HCT116 (cell line): ENCODE measurements around the gene DIP2B. TPM values are rescaled to one million over a fixed set of nuclear protein-coding genes. Genes with fewer than 3 reads are reported as not detected.

Experiments
- ATAC-seq: fragments of 200-7000 bp; cut with Tn5 transposase; 2 replicates; pipeline ENCODE4 v1.9.1; 2020; ENCODE audit warnings: mild to moderate bottlenecking, moderate library complexity
- BruUV-seq: library from RNA; stranded (reverse); fragments of 400-500 nt; replicated peaks from 2 replicates; lab custom pipeline; 2021; lab: Mats Ljungman, UMichigan
- CTCF ChIA-PET: fragments of 300-600 bp; sonication (Branson Sonifier 250); formaldehyde crosslinking; loops from one replicate; lab custom pipeline; 2021; ENCODE audit warnings: antibody characterized with exemption; lab: Charles Lee
- POLR2A ChIA-PET: fragments of 300-600, 350-600 bp; sonication (Branson Sonifier 250); formaldehyde crosslinking; loops from one replicate; lab custom pipeline; 2021; ENCODE audit warnings: antibody characterized with exemption; lab: Charles Lee
- RAD21 ChIA-PET, 2 experiments: fragments of 300-600 bp; sonication (Branson Sonifier 250); formaldehyde crosslinking; loops; one replicate each; lab custom pipeline; 2023; ENCODE audit warnings: low total read pairs in 2 of 2; ENCODE audit not compliant: uncharacterized antibody in 2 of 2, unreplicated experiment in 2 of 2, low non-redundant PET in 1 of 2; lab: Charles Lee
- DNase-seq: peaks from one replicate; pipeline ENCODE4 v3.0.0-alpha.2; 2010; ENCODE audit warnings: low read depth, low spot score
- H2AFZ ChIP-seq: fragments of 200-600 bp; shearing (Covaris generic), sonication (generic); 2 replicates; pipeline ENCODE4 v1.6.1; 2017; ENCODE audit warnings: low read depth, mixed run types, mixed read lengths, antibody characterized with exemption, low read length; ENCODE audit not compliant: poor library complexity, severe bottlenecking
- H3K27ac ChIP-seq: 2 replicates; pipeline ENCODE4 v1.5.1; 2012; ENCODE audit warnings: low read depth, low read length
- H3K27me3 ChIP-seq: fragments of 200-600 bp; sonication (generic); 2 replicates; pipeline ENCODE4 v1.6.1; 2016; ENCODE audit warnings: mixed run types, low read length, mixed read lengths; ENCODE audit not compliant: insufficient read depth
- H3K36me3 ChIP-seq, 2 experiments: fragments of 200-500 bp in 1 of 2; fragments of 200-600 bp in 1 of 2; sonication (Bioruptor generic) in 1 of 2; sonication (generic) in 1 of 2; 2 replicates each; pipeline versions ENCODE4 v1.5.1 to v1.6.1; 2014 to 2016; ENCODE audit warnings: low read length in 2 of 2, inconsistent platforms in 1 of 2, mixed read lengths in 1 of 2, mixed run types in 1 of 2; ENCODE audit not compliant: insufficient read depth in 2 of 2, control insufficient read depth in 1 of 2
- H3K4me1 ChIP-seq, 2 experiments: fragments of 200-600 bp in 1 of 2; sonication (generic) in 1 of 2; 2 replicates each; pipeline versions ENCODE4 v1.5.1 to v1.6.1; 2012 to 2017; ENCODE audit warnings: low read length in 2 of 2, inconsistent platforms in 1 of 2, mild to moderate bottlenecking in 1 of 2, mixed read lengths in 1 of 2, mixed run types in 1 of 2, moderate library complexity in 1 of 2; ENCODE audit not compliant: insufficient read depth in 2 of 2, control insufficient read depth in 1 of 2
- H3K4me2 ChIP-seq: fragments of 200-600 bp; sonication (generic); 2 replicates; pipeline ENCODE4 v1.6.1; 2017; ENCODE audit warnings: mixed run types, low read length, mixed read lengths
- H3K4me3 ChIP-seq, 2 experiments: fragments of 200-600 bp in 1 of 2; sonication (generic) in 1 of 2; replicated peaks in 1 of 2; 2 replicates each; pipeline ENCODE4 v1.5.1; 2011 to 2016; ENCODE audit warnings: low read length in 2 of 2, control low read depth in 1 of 2, low read depth in 1 of 2, mild to moderate bottlenecking in 1 of 2, mixed read lengths in 1 of 2, mixed run types in 1 of 2
- H3K79me2 ChIP-seq: fragments of 200-600 bp; sonication (generic); 2 replicates; pipeline ENCODE4 v1.6.1; 2017; ENCODE audit warnings: mild to moderate bottlenecking, mixed run types, low read length, moderate library complexity, mixed read lengths; ENCODE audit not compliant: insufficient read depth
- H3K9ac ChIP-seq: fragments of 200-600 bp; sonication (generic); 2 replicates; pipeline ENCODE4 v1.6.1; 2016; ENCODE audit warnings: low read length, mixed read lengths
- H3K9me2 ChIP-seq: fragments of 200-600 bp; sonication (generic), shearing (Covaris generic); 2 replicates; pipeline ENCODE4 v1.6.1; 2017; ENCODE audit warnings: mixed run types, mild to moderate bottlenecking, moderate library complexity; ENCODE audit not compliant: insufficient read depth
- H3K9me3 ChIP-seq, 2 experiments: fragments of 200-500 bp in 1 of 2; fragments of 200-600 bp in 1 of 2; sonication (Bioruptor generic) in 1 of 2; sonication (generic) in 1 of 2; 2 replicates each; pipeline ENCODE4 v1.6.1; 2014 to 2017; ENCODE audit warnings: low read length in 2 of 2, mixed read lengths in 2 of 2, inconsistent platforms in 1 of 2, low read depth in 1 of 2, mild to moderate bottlenecking in 1 of 2, mixed run types in 1 of 2, moderate library complexity in 1 of 2; ENCODE audit not compliant: control insufficient read depth in 1 of 2, insufficient read depth in 1 of 2
- H4K20me1 ChIP-seq: fragments of 200-600 bp; sonication (generic), shearing (Covaris generic); 2 replicates; pipeline ENCODE4 v1.6.1; 2017; ENCODE audit warnings: mixed run types, mild to moderate bottlenecking, moderate library complexity; ENCODE audit not compliant: insufficient read depth
- CBX3 ChIP-seq: IDR thresholded peaks from 2 replicates; pipeline ENCODE4 v1.6.1; 2012; ENCODE audit warnings: low read depth
- CEBPB ChIP-seq: IDR thresholded peaks from 2 replicates; pipeline ENCODE4 v1.6.1; 2012; ENCODE audit warnings: low read depth
- CTCF ChIP-seq, 3 experiments: fragments of 200-600 bp in 1 of 3; sonication (generic) in 1 of 3; IDR thresholded peaks in 2 of 3; conservative IDR thresholded peaks in 1 of 3; 2 replicates each; pipeline ENCODE4 v1.5.1; 2012 to 2017; ENCODE audit warnings: low read depth in 2 of 3, low read length in 2 of 3, antibody characterized with exemption in 1 of 3, borderline replicate concordance in 1 of 3, control low read depth in 1 of 3, mild to moderate bottlenecking in 1 of 3, mixed read lengths in 1 of 3, mixed run types in 1 of 3, moderate library complexity in 1 of 3; ENCODE audit not compliant: insufficient read depth in 1 of 3
- EGR1 ChIP-seq: IDR thresholded peaks from 2 replicates; pipeline ENCODE4 v1.6.1; 2012; ENCODE audit warnings: low read depth
- ELF1 ChIP-seq: IDR thresholded peaks from 2 replicates; pipeline ENCODE4 v1.6.1; 2012; ENCODE audit warnings: low read depth, borderline replicate concordance
- EZH2 ChIP-seq: fragments of 200-600 bp; sonication (generic); IDR thresholded peaks from 2 replicates; pipeline ENCODE4 v1.6.1; 2017; ENCODE audit warnings: antibody characterized with exemption, mixed run types
- FOSL1 ChIP-seq: IDR thresholded peaks from 2 replicates; pipeline ENCODE4 v1.6.1; 2012; ENCODE audit warnings: low read depth
- JUND ChIP-seq: IDR thresholded peaks from 2 replicates; pipeline ENCODE4 v1.6.1; 2012
- MAX ChIP-seq: IDR thresholded peaks from 2 replicates; pipeline ENCODE4 v1.6.1; 2012
- POLR2A ChIP-seq: IDR thresholded peaks from 2 replicates; pipeline ENCODE4 v1.7.0; 2011; ENCODE audit warnings: borderline replicate concordance; ENCODE audit not compliant: insufficient read depth, insufficient read length; ENCODE audit errors: extremely low read depth
- POLR2AphosphoS5 ChIP-seq: IDR thresholded peaks from 2 replicates; pipeline ENCODE4 v1.6.1; 2011; ENCODE audit warnings: mild to moderate bottlenecking, low read depth, low read length, moderate library complexity
- RAD21 ChIP-seq: IDR thresholded peaks from 2 replicates; pipeline ENCODE4 v1.6.1; 2012; ENCODE audit warnings: low read depth, mild to moderate bottlenecking
- SIN3A ChIP-seq: IDR thresholded peaks from 2 replicates; pipeline ENCODE4 v1.6.1; 2012; ENCODE audit warnings: low read depth
- SP1 ChIP-seq: IDR thresholded peaks from 2 replicates; pipeline ENCODE4 v1.6.1; 2012; ENCODE audit warnings: low read depth
- TCF7L2 ChIP-seq: IDR thresholded peaks from 2 replicates; pipeline ENCODE4 v1.7.0; 2011; ENCODE audit warnings: borderline replicate concordance, inconsistent platforms; ENCODE audit not compliant: insufficient read depth, insufficient read length; ENCODE audit errors: extremely low read depth
- ZFX ChIP-seq: fragments of 450-650 bp; IDR thresholded peaks from 2 replicates; pipeline ENCODE4 v1.6.1; 2017
- ZNF274 ChIP-seq: fragments of 200-500 bp; sonication (Bioruptor generic); IDR thresholded peaks from 2 replicates; pipeline ENCODE4 v1.6.1; 2014; ENCODE audit warnings: mild to moderate bottlenecking, low read depth, low read length, inconsistent platforms
- intact Hi-C: fragments of 100-400 bp; cut with micrococcal nuclease; formaldehyde crosslinking; loops from 2 replicates; pipeline ENCODE4 v1.10.0; 2022
- total RNA-seq: library from RNA; stranded (reverse); gene quantifications from one replicate; pipeline ENCODE4 v1.2.1, GENCODE V29; 2021; ENCODE audit not compliant: unreplicated experiment
- TF ChIP-seq, protein P1 (sequence below): IDR thresholded peaks from 2 replicates; pipeline ENCODE4 v1.6.1; 2012

Gene DIP2B
- total RNA-seq, 1 experiment from 2014 or later: 32.3 TPM

DNA sequence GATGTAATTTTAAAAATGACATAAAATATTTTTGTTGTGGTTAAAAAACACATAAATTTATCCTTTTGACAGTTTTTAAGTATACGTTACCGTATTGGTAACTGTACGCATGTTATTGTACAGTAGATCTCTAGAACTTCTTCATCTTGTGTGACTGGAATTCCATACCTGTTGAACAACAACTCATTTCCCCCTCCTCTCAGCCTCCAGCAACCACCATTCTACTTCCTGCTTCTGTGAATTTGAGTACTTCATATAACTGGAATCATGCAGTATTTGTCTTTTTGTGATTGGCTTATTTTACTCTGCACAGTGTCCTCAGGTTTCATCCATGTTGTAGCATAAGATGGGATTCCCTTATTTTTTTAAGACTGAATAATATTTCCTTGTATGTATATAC lies 145.5 kb downstream of the DIP2B start:
- Histone ChIP-seq H3K4me3 (no peak overlapping the region), H3K9ac (no peak overlapping the region), H3K9me2 (no peaks in the 10 kb centered on the region), H3K27me3 (no peaks in the 10 kb centered on the region), H3K4me2 (no peak overlapping the region), H3K27ac (no peak overlapping the region), H4K20me1 (0 out of 2 replicates have a peak, but pooled peaks cover 3% of the 10 kb centered on the region), H3K36me3 (no peaks in the 10 kb centered on the region), H3K9me3 (no peaks in the 10 kb centered on the region), H2AFZ (no peak overlapping the region), H3K79me2 (peaks cover 9% of the 10 kb centered on the region; the same call in 1 of the 2 replicates), H3K4me1 (peaks cover 20 to 23% of the 10 kb centered on the region in 2 experiments)
- intact Hi-C loops: no loop called here
- ChIA-PET POLR2A (no interaction called here), RAD21 (no interaction called here), CTCF (no interaction called here)
- DNase-seq: no peak
- ATAC-seq: no peak
- TF ChIP-seq ZNF274 (no peak), ZFX (no peak), RAD21 (no peak), EZH2 (no peak), FOSL1 (no peak), CBX3 (no peak), CEBPB (no peak), TCF7L2 (no peak), JUND (no peak), SIN3A (no peak), EGR1 (no peak), SP1 (no peak), POLR2A (no peak)
- BruUV-seq: no TSS peak

DNA sequence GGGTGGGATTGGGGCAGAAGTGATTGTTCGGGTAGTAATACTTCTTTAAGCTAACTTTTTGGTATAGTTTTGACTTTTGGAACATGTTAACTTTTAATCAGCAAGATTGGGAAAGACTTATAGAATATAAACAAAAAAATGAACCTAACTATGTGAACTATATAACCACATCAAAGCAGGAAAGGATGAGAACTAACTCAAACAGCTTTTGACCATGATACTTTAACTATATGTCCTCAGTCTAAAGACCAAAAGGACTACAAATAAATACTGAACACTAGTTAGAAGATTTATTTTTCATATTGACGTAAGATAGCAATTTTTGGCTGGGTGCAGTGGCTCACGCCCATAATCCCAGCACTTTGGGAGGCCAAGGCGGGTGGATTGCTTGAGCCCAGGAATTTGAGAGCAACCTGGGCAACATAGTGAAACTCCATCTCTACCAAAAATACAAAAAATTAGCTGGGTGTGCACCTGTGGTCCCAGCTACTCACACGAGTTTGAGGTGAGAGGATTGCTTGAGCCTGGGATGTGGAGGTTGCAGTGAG lies 150.7 kb downstream of the DIP2B start:
- Histone ChIP-seq H3K4me2 (no peak overlapping the region), H3K9me2 (no peaks in the 10 kb centered on the region), H3K27me3 (no peaks in the 10 kb centered on the region), H3K9me3 (no peaks in the 10 kb centered on the region), H2AFZ (no peak overlapping the region), H3K79me2 (peaks cover 9% of the 10 kb centered on the region; the same call in 1 of the 2 replicates), H3K4me3 (no peak overlapping the region), H3K36me3 (no peaks in the 10 kb centered on the region), H3K4me1 (peaks cover 4 to 5% of the 10 kb centered on the region in 2 experiments; a peak in 3 of 4 replicates), H4K20me1 (0 out of 2 replicates have a peak, but pooled peaks cover 3% of the 10 kb centered on the region), H3K9ac (no peak overlapping the region), H3K27ac (no peak overlapping the region)
- ATAC-seq (no peak), DNase-seq (no peak)
- RAD21 ChIA-PET: no interaction called here
- BruUV-seq: no TSS peak
- POLR2A ChIA-PET: no interaction called here
- TF ChIP-seq ZFX (no peak), FOSL1 (no peak), JUND (no peak), ELF1 (no peak), CTCF (IDR thresholded peaks at IDR 0.05 in 2 of 3, conservative IDR thresholded peaks at IDR 0.05 in 1 of 3; ENCODE audit: borderline replicate concordance in 1 of 3, insufficient read depth in 1 of 3, low read depth in 2 of 3, low read length in 2 of 3) (no peak), CBX3 (no peak), POLR2AphosphoS5 (no peak), RAD21 (no peak), SIN3A (no peak), EGR1 (no peak), EZH2 (no peak), ZNF274 (no peak), MAX (no peak)
- TF ChIP-seq, protein P1, sequence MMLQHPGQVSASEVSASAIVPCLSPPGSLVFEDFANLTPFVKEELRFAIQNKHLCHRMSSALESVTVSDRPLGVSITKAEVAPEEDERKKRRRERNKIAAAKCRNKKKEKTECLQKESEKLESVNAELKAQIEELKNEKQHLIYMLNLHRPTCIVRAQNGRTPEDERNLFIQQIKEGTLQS: no peak
- TF ChIP-seq, all 23 proteins: peak for 0
- intact Hi-C loops: no loop called here
- CTCF ChIA-PET: no interaction called here
